ENCODE measurements around the gene PDE3A. TPM values are rescaled to one million over a fixed set of nuclear protein-coding genes. Genes with fewer than 3 reads are reported as not detected.

Gene PDE3A
- total RNA-seq, 2 donors from 2014 or later: 80.7 to 127 TPM

GRCh38 chr12:20400003-20400402, 31.7 kb downstream of the PDE3A start:
- H3K9me3 ChIP-seq: no peaks in the 10 kb centered on the region
- H3K4me3 ChIP-seq: no peak overlapping the region
- H3K27ac ChIP-seq: peak overlapping the region; percentile 0 to 78
- H3K4me1 ChIP-seq: peaks cover 0 to 23% of the 10 kb centered on the region in 2 donors
- no peak for DNase-seq (ENCODE audit: low spot score)
- H3K36me3 ChIP-seq: no peaks in the 10 kb centered on the region
- H3K27me3 ChIP-seq: no peaks in the 10 kb centered on the region
- TF ChIP-seq CTCF (IDR thresholded peaks at IDR 0.05): no peak

GRCh38 chr12:20403230-20403629, 34.9 kb downstream of the PDE3A start:
- Histone ChIP-seq H3K36me3 (no peaks in the 10 kb centered on the region), H3K4me3 (no peak overlapping the region), H3K27me3 (no peaks in the 10 kb centered on the region), H3K9me3 (no peaks in the 10 kb centered on the region), H3K4me1 (peaks cover 0 to 25% of the 10 kb centered on the region in 2 donors), H3K27ac (peak overlapping the region in 1 of 2 donors; percentile 31)
- no peak for TF ChIP-seq CTCF (IDR thresholded peaks at IDR 0.05)
- DNase-seq (ENCODE audit: low spot score): no peak

GRCh38 chr12:20404576-20405346, 36.4 kb downstream of the PDE3A start:
- Histone ChIP-seq H3K27ac (peak overlapping the region; percentile 8 to 51), H3K27me3 (no peaks in the 10 kb centered on the region), H3K4me1 (peaks cover 0 to 21% of the 10 kb centered on the region in 2 donors), H3K36me3 (no peaks in the 10 kb centered on the region), H3K4me3 (no peak overlapping the region), H3K9me3 (no peaks in the 10 kb centered on the region)
- DNase-seq (ENCODE audit: low spot score): peak; percentile 70
- TF ChIP-seq CTCF (IDR thresholded peaks at IDR 0.05): no peak

GRCh38 chr12:20409607-20410377, 41.5 kb downstream of the PDE3A start:
- no peak overlapping the region for H3K4me3 ChIP-seq
- no peak for TF ChIP-seq CTCF (IDR thresholded peaks at IDR 0.05)
- no peaks in the 10 kb centered on the region for H3K36me3 ChIP-seq
- no peaks in the 10 kb centered on the region for H3K27me3 ChIP-seq
- peak overlapping the region in 1 of 2 donors; percentile 45 for H3K27ac ChIP-seq
- H3K4me1 ChIP-seq: peaks cover 0 to 19% of the 10 kb centered on the region in 2 donors
- H3K9me3 ChIP-seq: no peaks in the 10 kb centered on the region
- DNase-seq (ENCODE audit: low spot score): no peak

GRCh38 chr12:20410734-20411133, 42.4 kb downstream of the PDE3A start:
- Histone ChIP-seq H3K27me3 (no peaks in the 10 kb centered on the region), H3K4me1 (peaks cover 0 to 22% of the 10 kb centered on the region in 2 donors), H3K9me3 (no peaks in the 10 kb centered on the region), H3K4me3 (no peak overlapping the region), H3K27ac (peak overlapping the region in 1 of 2 donors; percentile 45), H3K36me3 (no peaks in the 10 kb centered on the region)
- DNase-seq (ENCODE audit: low spot score): no peak
- TF ChIP-seq CTCF (IDR thresholded peaks at IDR 0.05): no peak
